Keratinocyte (primary cell): Measurements from ENCODE around the gene CALY.

Experiments
- CTCF ChIP-seq, 3 experiments: IDR thresholded peaks in 1 of 3; conservative IDR thresholded peaks in 1 of 3; optimal IDR thresholded peaks in 1 of 3; 2 replicates in 2 of 3; 3 replicates in 1 of 3; pipeline versions ENCODE3 to v1.5.1; 2011; ENCODE audit warnings: low read length in 3 of 3, mild to moderate bottlenecking in 3 of 3, moderate library complexity in 2 of 3, control low read depth in 1 of 3, inconsistent platforms in 1 of 3; ENCODE audit not compliant: insufficient read depth in 2 of 3; ENCODE audit errors: extremely low read depth in 1 of 3
- EZH2 ChIP-seq: IDR thresholded peaks from one replicate; pipeline ENCODE4 v1.6.1; 2012; ENCODE audit warnings: inconsistent platforms, mild to moderate bottlenecking, low read length, moderate library complexity

GRCh38 chr10:133294189-133294588, 42.5 kb downstream of the CALY start:
- TF ChIP-seq CTCF (optimal IDR thresholded peaks at IDR 0.05 in 1 of 3, IDR thresholded peaks at IDR 0.05 in 1 of 3, conservative IDR thresholded peaks at IDR 0.05 in 1 of 3; ENCODE audit: extremely low read depth in 1 of 3, insufficient read depth in 2 of 3, low read length in 3 of 3) = no peak
- TF ChIP-seq EZH2 = no peak
